ENCODE measurements around the gene UBASH3B.

DNA sequence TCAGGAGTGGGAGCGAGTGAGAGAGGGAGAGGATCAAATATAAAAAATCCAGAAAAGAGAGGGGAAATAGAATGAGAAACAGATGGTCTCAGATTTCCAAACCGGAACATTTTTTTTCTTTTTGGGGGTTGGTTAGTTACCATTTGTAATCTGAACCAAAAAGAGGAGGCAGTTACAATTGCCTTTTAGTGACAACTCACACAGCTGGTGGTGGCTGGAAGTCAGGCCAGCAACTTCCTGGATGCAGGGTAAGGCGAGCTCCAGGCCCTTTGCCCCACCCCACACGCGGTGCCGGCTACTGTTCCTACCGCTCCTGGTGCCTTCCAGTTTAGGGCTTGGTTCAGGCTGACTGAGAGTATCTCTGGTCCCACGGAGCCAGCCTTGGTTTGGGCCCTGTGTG lies 21.0 kb upstream of the UBASH3B start:
- no peak for TF ChIP-seq GATA2 (IDR thresholded peaks at IDR 0.05; ENCODE audit: low read depth, low read length)
- no peak for TF ChIP-seq GATA3 (IDR thresholded peaks at IDR 0.05; ENCODE audit: low read depth, low read length)
